SU-DHL-6 (cell line): ENCODE data around the gene PXDC1.

Experiments used
- H2AFZ ChIP-seq: fragments of 200-600 bp; sonication (generic); 2 replicates; pipeline ENCODE4 v1.6.1; 2014; ENCODE audit warnings: low read depth, mild to moderate bottlenecking, moderate library complexity, mixed read lengths, antibody characterized with exemption, low read length; ENCODE audit not compliant: severe bottlenecking
- H3F3A ChIP-seq: fragments of 200-600 bp; shearing (Covaris generic); 2 replicates; pipeline ENCODE4 v1.6.0; 2016; ENCODE audit warnings: antibody characterized with exemption, mild to moderate bottlenecking; ENCODE audit not compliant: insufficient read depth
- H3K27ac ChIP-seq: fragments of 200-600 bp; sonication (generic); 2 replicates; pipeline ENCODE4 v1.5.1; 2016; ENCODE audit warnings: low read depth, mild to moderate bottlenecking, low read length, moderate library complexity, mixed read lengths
- H3K27me3 ChIP-seq: fragments of 200-600 bp; sonication (generic), shearing (Covaris generic); 2 replicates; pipeline ENCODE4 v1.6.0; 2014; ENCODE audit warnings: mild to moderate bottlenecking, low read length
- H3K36me3 ChIP-seq: fragments of 200-600 bp; sonication (generic); 2 replicates; pipeline ENCODE4 v1.6.1; 2014; ENCODE audit warnings: mild to moderate bottlenecking, low read length, mixed read lengths
- H3K4me2 ChIP-seq: fragments of 300-600, 200-600 bp; shearing (Covaris generic), sonication (generic); 2 replicates; pipeline ENCODE4 v1.6.0; 2014; ENCODE audit warnings: low read length, low read depth, mild to moderate bottlenecking; ENCODE audit not compliant: poor library complexity, severe bottlenecking
- H3K4me3 ChIP-seq: fragments of 200-600 bp; sonication (generic); 2 replicates; pipeline ENCODE4 v1.5.1; 2014; ENCODE audit warnings: antibody characterized with exemption, low read length, mild to moderate bottlenecking, mixed read lengths; ENCODE audit not compliant: insufficient read depth, poor library complexity, severe bottlenecking
- H3K79me2 ChIP-seq: fragments of 200-600 bp; sonication (generic); 2 replicates; pipeline ENCODE4 v1.6.1; 2014; ENCODE audit warnings: mild to moderate bottlenecking, low read length, moderate library complexity; ENCODE audit not compliant: insufficient read depth
- H3K9ac ChIP-seq: fragments of 200-600 bp; sonication (generic); 2 replicates; pipeline ENCODE4 v1.7.0; 2014; ENCODE audit warnings: mild to moderate bottlenecking, low read length
- H3K9me2 ChIP-seq: fragments of 200-600 bp; sonication (generic); replicated peaks from 2 replicates; pipeline ENCODE4 v1.6.1; 2014; ENCODE audit warnings: low read length; ENCODE audit not compliant: insufficient read depth
- H3K9me3 ChIP-seq: fragments of 200-600 bp; sonication (generic); 2 replicates; pipeline ENCODE4 v1.6.1; 2014; ENCODE audit warnings: low read length, mixed read lengths; ENCODE audit not compliant: insufficient read depth
- H4K20me1 ChIP-seq: fragments of 200-600 bp; sonication (generic); 2 replicates; pipeline ENCODE4 v1.6.1; 2014; ENCODE audit warnings: low read depth, mild to moderate bottlenecking, antibody characterized with exemption, low read length, moderate library complexity, mixed read lengths
- CTCF ChIP-seq: fragments of 200-600 bp; sonication (generic); IDR thresholded peaks from one replicate; pipeline ENCODE4 v1.5.1; 2017; ENCODE audit warnings: antibody characterized with exemption, mild to moderate bottlenecking, low read length, moderate library complexity; ENCODE audit not compliant: insufficient read depth, poor library complexity, severe bottlenecking
- EZH2phosphoT487 ChIP-seq: fragments of 200-600 bp; sonication (generic), shearing (Covaris generic); conservative IDR thresholded peaks from 2 replicates; pipeline ENCODE4 v1.6.1; 2018; ENCODE audit warnings: mild to moderate bottlenecking, antibody characterized with exemption, low read length, moderate library complexity, mixed read lengths

The PXDC1 gene

GRCh38 chr6:3744211-3744900 is 7.2 kb downstream of the PXDC1 start:
- no peak overlapping the region for H3K9ac ChIP-seq

DNA sequence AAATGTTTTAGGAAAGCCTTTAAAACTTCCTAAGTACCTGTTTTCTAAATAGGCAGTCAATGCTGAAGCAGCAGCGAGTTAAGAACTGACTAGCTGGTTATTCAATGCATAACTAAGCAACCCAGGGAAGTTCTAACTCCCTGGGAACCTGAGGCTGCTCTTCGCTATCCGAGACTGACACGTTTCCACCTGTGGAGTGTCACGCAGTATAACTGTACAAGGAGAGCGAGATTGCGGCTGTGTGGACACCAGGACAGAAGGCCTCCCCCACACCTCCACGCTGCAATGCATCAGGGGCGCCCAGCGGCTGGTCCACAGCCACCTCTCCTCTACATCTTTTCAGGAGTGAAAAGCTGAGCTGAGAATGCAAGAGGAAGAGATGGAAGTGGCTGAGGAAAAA is 8.0 kb downstream of the PXDC1 start:
- Histone ChIP-seq H3K9ac (no peak overlapping the region), H3K9me2 (no peaks in the 10 kb centered on the region), H3F3A (no peaks in the 10 kb centered on the region), H4K20me1 (no peaks in the 10 kb centered on the region), H3K4me2 (no peak overlapping the region), H3K79me2 (no peaks in the 10 kb centered on the region), H2AFZ (no peak overlapping the region), H3K36me3 (no peaks in the 10 kb centered on the region), H3K27ac (no peak overlapping the region), H3K9me3 (no peaks in the 10 kb centered on the region), H3K27me3 (no peaks in the 10 kb centered on the region), H3K4me3 (no peak overlapping the region)
- no peak for TF ChIP-seq EZH2phosphoT487
- no peak for TF ChIP-seq CTCF

More at GRCh38 chr6:3744211-3744900, 7.2 kb downstream of the PXDC1 start:
- no peak overlapping the region for H3K4me2 ChIP-seq
- H3K27me3 ChIP-seq = no peaks in the 10 kb centered on the region
- H3K9me2 ChIP-seq = no peaks in the 10 kb centered on the region
- no peaks in the 10 kb centered on the region for H3K36me3 ChIP-seq
- no peaks in the 10 kb centered on the region for H3K9me3 ChIP-seq
- no peak overlapping the region for H3K27ac ChIP-seq
- TF ChIP-seq CTCF = no peak
- no peak for TF ChIP-seq EZH2phosphoT487
- H3F3A ChIP-seq = no peaks in the 10 kb centered on the region
- H2AFZ ChIP-seq = no peak overlapping the region
- H4K20me1 ChIP-seq = no peaks in the 10 kb centered on the region
- no peaks in the 10 kb centered on the region for H3K79me2 ChIP-seq
- H3K4me3 ChIP-seq = no peak overlapping the region

DNA sequence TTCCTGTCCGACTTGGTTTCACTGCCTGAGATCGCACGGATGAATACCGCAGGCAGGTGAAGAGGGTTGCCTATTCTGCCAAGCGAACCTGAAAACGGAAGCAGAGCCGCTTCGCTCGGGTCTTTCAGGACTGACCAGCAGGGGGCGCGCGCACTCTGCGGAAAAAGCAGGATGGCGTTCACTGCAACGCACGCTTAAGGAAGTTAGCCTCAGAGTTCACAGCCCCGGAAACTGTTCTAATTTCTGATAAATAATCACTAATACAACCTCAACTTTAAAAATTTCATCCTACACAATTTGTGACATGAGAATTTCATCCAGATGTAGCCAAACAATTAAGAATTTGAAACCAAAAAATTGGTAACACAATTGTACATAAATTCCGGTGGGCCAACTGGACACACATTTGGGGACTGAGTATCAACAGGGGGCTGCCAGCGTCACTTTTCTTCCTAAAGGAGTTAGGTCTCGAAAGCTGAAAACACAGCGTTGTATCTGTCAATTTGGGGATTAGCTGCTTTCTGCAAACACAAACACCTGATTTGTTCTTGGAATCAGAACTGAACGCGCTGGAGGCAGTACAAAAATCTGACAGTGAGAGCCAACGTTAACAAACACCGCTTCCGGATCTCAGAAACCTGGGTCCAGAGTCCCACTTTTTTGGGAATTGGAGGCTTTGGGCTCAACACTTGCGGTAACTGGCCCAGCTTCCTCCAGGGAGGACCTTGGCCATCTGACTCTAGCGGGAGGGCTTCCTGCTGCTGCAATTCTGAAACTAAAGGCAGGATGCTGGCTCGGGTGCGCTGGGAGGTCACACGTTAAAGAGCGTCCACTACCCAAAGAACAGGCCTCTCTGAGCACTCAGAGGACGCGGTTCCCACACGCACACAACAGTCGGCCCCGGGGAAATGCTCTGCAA is 8.8 kb downstream of the PXDC1 start:
- Histone ChIP-seq H3K36me3 (no peaks in the 10 kb centered on the region), H3K4me3 (no peak overlapping the region), H3K79me2 (no peaks in the 10 kb centered on the region), H3K27me3 (no peaks in the 10 kb centered on the region), H3K27ac (no peak overlapping the region), H3K9me2 (no peaks in the 10 kb centered on the region), H3K9me3 (no peaks in the 10 kb centered on the region), H4K20me1 (no peaks in the 10 kb centered on the region), H3K4me2 (peak overlapping the region; percentile 8), H3K9ac (no peak overlapping the region), H2AFZ (peak overlapping the region; percentile 69), H3F3A (no peaks in the 10 kb centered on the region)
- TF ChIP-seq CTCF (peak; percentile 97), EZH2phosphoT487 (no peak)
